Gastrocnemius medialis (tissue), 4 donors: ENCODE data around the gene BCL2.

Experiments used
- CTCF ChIP-seq, 5 experiments: fragments of 450-650 bp in 3 of 5; fragments of 200-600 bp in 2 of 5; sonication (generic) in 2 of 5; IDR thresholded peaks in 4 of 5; conservative IDR thresholded peaks in 1 of 5; 1 replicate in 4 of 5; 2 replicates in 1 of 5; pipeline ENCODE4 v1.5.1; 2016 to 2019; ENCODE audit warnings: antibody characterized with exemption in 5 of 5, mild to moderate bottlenecking in 3 of 5, moderate library complexity in 3 of 5
- POLR2A ChIP-seq, 2 donors: fragments of 450-650 bp; IDR thresholded peaks; one replicate each; pipeline ENCODE4 v1.6.1; 2017; ENCODE audit warnings: antibody characterized with exemption in 2 of 2, mild to moderate bottlenecking in 2 of 2, moderate library complexity in 2 of 2

- TF ChIP-seq CTCF (IDR thresholded peaks at IDR 0.05 in 4 of 5, conservative IDR thresholded peaks at IDR 0.05 in 1 of 5) (no peak), POLR2A (IDR thresholded peaks at IDR 0.05) (no peak)
These were observed 211.6 kb downstream of the BCL2 start for GRCh38 chr18:63107931-63108330.
